ENCODE results near the gene SUGCT. TPM values are rescaled to one million over a fixed set of nuclear protein-coding genes. Genes with fewer than 3 reads are reported as not detected.

The SUGCT gene
- total and polyA plus RNA-seq, 4 donors: 2.4 to 5.3 (median 3.3) TPM

GRCh38 chr7:40544871-40545303 lies 410.1 kb downstream of the SUGCT start:
- H3K9me3 ChIP-seq (ENCODE audit: control insufficient read depth, insufficient read depth, low read length): no peaks in the 10 kb centered on the region
- no CpG with 5 or more reads among the region's 1 CpG for WGBS (ENCODE audit: insufficient coverage)
- no peaks in the 10 kb centered on the region for H3K27me3 ChIP-seq (ENCODE audit: control insufficient read depth, insufficient read depth, low read length)
- no peak for DNase-seq (ENCODE audit: low read depth in 4 of 6, low spot score in 6 of 6)
- no peaks in the 10 kb centered on the region for H3K36me3 ChIP-seq (ENCODE audit: control insufficient read depth, insufficient read depth, low read length)
- no peak overlapping the region for H3K27ac ChIP-seq (ENCODE audit: low read depth, low read length)
- H3K4me1 ChIP-seq (ENCODE audit: control insufficient read depth, insufficient read depth, low read length): no peaks in the 10 kb centered on the region
- H3K4me3 ChIP-seq (ENCODE audit: low read depth, low read length): no peak overlapping the region

- H3K9me3 ChIP-seq (ENCODE audit: control insufficient read depth, insufficient read depth, low read length): no peaks in the 10 kb centered on the region
- no peak overlapping the region for H3K4me3 ChIP-seq (ENCODE audit: low read depth, low read length)
- no peak overlapping the region for H3K27ac ChIP-seq (ENCODE audit: low read depth, low read length)
- no peaks in the 10 kb centered on the region for H3K36me3 ChIP-seq (ENCODE audit: control insufficient read depth, insufficient read depth, low read length)
- DNase-seq (ENCODE audit: low read depth in 4 of 6, low spot score in 6 of 6): no peak
- no peaks in the 10 kb centered on the region for H3K27me3 ChIP-seq (ENCODE audit: control insufficient read depth, insufficient read depth, low read length)
- H3K4me1 ChIP-seq (ENCODE audit: control insufficient read depth, insufficient read depth, low read length): no peaks in the 10 kb centered on the region
Observed at GRCh38 chr7:40545739-40546138, 410.9 kb downstream of the SUGCT start.

DNA sequence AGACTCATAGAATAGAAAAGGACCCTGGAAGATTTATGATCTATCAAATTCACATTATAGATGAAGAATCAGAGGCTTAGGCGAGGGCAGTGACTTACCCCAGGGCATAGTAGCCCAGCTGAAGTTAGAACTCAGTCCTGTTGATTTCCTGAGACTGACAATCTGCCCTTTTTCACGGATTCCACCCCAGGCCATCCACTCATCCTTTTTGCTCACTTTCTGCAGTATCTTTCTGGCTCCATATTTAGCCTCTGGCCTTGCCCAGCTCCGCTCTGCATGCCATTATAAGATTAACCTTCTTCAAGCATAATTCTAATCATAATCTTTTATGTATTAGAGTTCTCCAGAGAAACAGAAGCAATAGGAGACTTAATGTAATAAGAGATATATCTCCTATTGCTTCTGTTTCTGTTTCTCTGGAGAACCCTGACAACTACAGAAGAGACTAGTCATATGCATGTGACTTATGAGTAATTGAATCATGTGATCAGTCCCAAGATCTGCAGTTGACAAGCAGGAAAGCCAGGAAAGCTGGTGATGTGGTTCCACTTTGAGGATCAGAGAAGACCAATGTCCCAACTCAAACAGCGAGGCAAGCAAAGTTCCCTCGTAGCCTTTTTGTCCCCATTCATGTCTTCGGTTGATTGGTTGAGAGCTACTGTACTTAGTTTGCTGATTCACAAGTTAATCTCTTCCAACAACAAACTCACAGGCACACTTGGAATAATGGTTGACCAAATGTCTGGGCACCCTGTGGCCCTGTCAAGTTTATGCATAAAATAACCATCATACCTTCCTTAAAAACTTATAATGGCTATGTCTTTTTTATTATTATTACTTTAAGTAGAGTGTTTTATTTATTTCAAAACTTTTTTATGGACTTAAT lies 412.1 kb downstream of the SUGCT start:
- Histone ChIP-seq H3K27me3 (ENCODE audit: control insufficient read depth, insufficient read depth, low read length) (no peaks in the 10 kb centered on the region), H3K4me1 (ENCODE audit: control insufficient read depth, insufficient read depth, low read length) (no peaks in the 10 kb centered on the region), H3K36me3 (ENCODE audit: control insufficient read depth, insufficient read depth, low read length) (no peaks in the 10 kb centered on the region), H3K4me3 (ENCODE audit: low read depth, low read length) (no peak overlapping the region), H3K27ac (ENCODE audit: low read depth, low read length) (no peak overlapping the region), H3K9me3 (ENCODE audit: control insufficient read depth, insufficient read depth, low read length) (no peaks in the 10 kb centered on the region)
- WGBS (ENCODE audit: insufficient coverage): 94% methylated on average over 2 of the region's 6 CpGs
- DNase-seq (ENCODE audit: low read depth in 4 of 6, low spot score in 6 of 6): no peak

GRCh38 chr7:40549372-40550039 lies 414.7 kb downstream of the SUGCT start:
- no peaks in the 10 kb centered on the region for H3K9me3 ChIP-seq (ENCODE audit: control insufficient read depth, insufficient read depth, low read length)
- H3K4me1 ChIP-seq (ENCODE audit: control insufficient read depth, insufficient read depth, low read length): no peaks in the 10 kb centered on the region
- H3K36me3 ChIP-seq (ENCODE audit: control insufficient read depth, insufficient read depth, low read length): no peaks in the 10 kb centered on the region
- H3K27me3 ChIP-seq (ENCODE audit: control insufficient read depth, insufficient read depth, low read length): no peaks in the 10 kb centered on the region
- 91% methylated on average over 2 of the region's 2 CpGs for WGBS (ENCODE audit: insufficient coverage)
- no peak overlapping the region for H3K27ac ChIP-seq (ENCODE audit: low read depth, low read length)
- DNase-seq (ENCODE audit: low read depth in 4 of 6, low spot score in 6 of 6): no peak
- H3K4me3 ChIP-seq (ENCODE audit: low read depth, low read length): no peak overlapping the region

DNA sequence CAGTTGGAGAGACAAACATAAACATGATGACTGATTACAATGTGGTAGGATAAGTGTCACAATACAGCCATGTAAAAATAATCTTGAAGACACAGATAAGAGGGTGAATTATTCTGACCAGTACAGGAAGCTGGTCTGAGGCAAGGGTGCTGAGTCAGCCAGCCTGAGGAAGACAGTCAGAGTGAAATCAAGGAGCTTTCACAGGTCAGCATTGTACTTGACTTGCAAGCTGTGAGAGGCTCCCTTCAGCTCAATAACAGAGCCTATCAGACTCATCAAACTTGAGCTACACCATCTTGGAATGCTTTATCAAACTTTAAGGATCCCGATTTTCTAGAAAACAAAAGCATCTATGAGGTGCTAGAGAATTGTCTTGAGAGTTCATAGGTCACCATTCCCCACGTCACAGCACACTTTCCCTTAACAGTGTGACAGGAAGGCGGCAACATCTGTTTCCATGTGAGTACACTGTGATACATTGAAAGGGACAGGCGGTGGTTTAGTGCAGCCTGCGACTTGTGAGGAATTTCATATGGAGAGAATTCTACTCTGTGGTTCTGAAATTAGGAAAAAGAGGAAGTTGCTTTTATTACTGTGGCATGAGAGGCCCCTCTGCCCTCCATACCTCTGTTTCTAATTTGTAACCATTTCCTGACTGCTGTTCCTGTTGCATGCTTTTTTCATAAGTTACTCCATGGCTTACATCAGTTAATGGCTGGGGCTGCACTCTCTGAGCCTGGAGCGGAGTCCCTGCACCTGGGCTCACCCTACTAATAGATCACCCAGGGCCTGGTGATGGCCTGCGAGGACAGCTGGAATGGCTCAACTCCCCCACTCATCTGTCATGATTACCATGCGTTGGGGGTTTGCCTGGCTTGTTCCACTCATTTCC lies 417.1 kb downstream of the SUGCT start:
- Histone ChIP-seq H3K27me3 (ENCODE audit: control insufficient read depth, insufficient read depth, low read length) (no peaks in the 10 kb centered on the region), H3K27ac (ENCODE audit: low read depth, low read length) (no peak overlapping the region), H3K4me3 (ENCODE audit: low read depth, low read length) (no peak overlapping the region), H3K4me1 (ENCODE audit: control insufficient read depth, insufficient read depth, low read length) (no peaks in the 10 kb centered on the region), H3K9me3 (ENCODE audit: control insufficient read depth, insufficient read depth, low read length) (no peaks in the 10 kb centered on the region), H3K36me3 (ENCODE audit: control insufficient read depth, insufficient read depth, low read length) (no peaks in the 10 kb centered on the region)
- DNase-seq (ENCODE audit: low read depth in 4 of 6, low spot score in 6 of 6): no peak
- WGBS (ENCODE audit: insufficient coverage): 84% methylated on average over 4 of the region's 8 CpGs

DNA sequence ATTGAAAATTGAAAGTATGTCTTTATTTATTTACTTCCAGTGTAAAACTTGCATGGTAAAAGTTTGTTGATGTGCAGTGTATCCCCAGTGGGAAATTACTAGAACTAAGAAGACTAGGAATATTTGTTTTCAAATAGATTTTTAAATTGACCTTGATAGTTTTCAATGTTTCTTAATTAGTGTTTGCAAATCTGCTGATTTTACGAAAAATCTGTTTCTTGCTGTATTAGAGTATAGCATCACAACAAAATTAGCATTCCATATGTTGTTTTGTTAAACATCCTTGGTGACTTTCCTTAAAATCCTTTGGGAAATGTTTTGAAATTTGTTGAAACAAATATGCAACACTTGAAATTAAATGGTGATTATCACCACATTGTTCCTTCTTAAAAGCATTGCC lies 425.9 kb downstream of the SUGCT start:
- H3K9me3 ChIP-seq (ENCODE audit: control insufficient read depth, insufficient read depth, low read length): no peaks in the 10 kb centered on the region
- no peaks in the 10 kb centered on the region for H3K4me1 ChIP-seq (ENCODE audit: control insufficient read depth, insufficient read depth, low read length)
- no peak for DNase-seq (ENCODE audit: low read depth in 4 of 6, low spot score in 6 of 6)
- H3K27ac ChIP-seq (ENCODE audit: low read depth, low read length): no peak overlapping the region
- H3K4me3 ChIP-seq (ENCODE audit: low read depth, low read length): no peak overlapping the region
- no peaks in the 10 kb centered on the region for H3K27me3 ChIP-seq (ENCODE audit: control insufficient read depth, insufficient read depth, low read length)
- H3K36me3 ChIP-seq (ENCODE audit: control insufficient read depth, insufficient read depth, low read length): no peaks in the 10 kb centered on the region
- no CpG with 5 or more reads among the region's 1 CpG for WGBS (ENCODE audit: insufficient coverage)

DNA sequence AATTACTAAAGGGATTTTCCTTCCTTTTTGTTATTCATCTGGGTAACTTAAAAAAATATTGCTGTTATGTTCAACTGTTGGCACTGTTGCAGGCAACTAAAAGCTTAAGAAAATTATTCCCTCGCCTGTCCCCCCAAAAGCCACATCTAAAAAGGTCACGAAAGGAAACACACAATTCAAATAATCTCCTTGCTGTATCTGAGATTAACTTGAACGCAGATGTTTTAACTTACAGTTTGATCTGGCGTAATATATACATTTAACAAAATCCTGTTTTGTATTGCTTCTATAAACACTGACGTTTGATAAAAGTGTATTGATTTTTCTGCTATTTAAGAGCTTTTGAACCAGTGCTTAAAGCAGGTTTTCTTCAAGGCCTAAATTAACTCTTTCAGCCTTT lies 432.1 kb downstream of the SUGCT start:
- Histone ChIP-seq H3K9me3 (ENCODE audit: control insufficient read depth, insufficient read depth, low read length) (no peaks in the 10 kb centered on the region), H3K4me1 (ENCODE audit: control insufficient read depth, insufficient read depth, low read length) (no peaks in the 10 kb centered on the region), H3K36me3 (ENCODE audit: control insufficient read depth, insufficient read depth, low read length) (no peaks in the 10 kb centered on the region), H3K27me3 (ENCODE audit: control insufficient read depth, insufficient read depth, low read length) (no peaks in the 10 kb centered on the region), H3K27ac (ENCODE audit: low read depth, low read length) (no peak overlapping the region), H3K4me3 (ENCODE audit: low read depth, low read length) (no peak overlapping the region)
- no peak for DNase-seq (ENCODE audit: low read depth in 4 of 6, low spot score in 6 of 6)
- 100% methylated on average over 1 of the region's 5 CpGs for WGBS (ENCODE audit: insufficient coverage)

GRCh38 chr7:40569326-40569725 lies 434.5 kb downstream of the SUGCT start:
- DNase-seq (ENCODE audit: low read depth in 4 of 6, low spot score in 6 of 6): no peak
- Histone ChIP-seq H3K36me3 (ENCODE audit: control insufficient read depth, insufficient read depth, low read length) (no peaks in the 10 kb centered on the region), H3K4me1 (ENCODE audit: control insufficient read depth, insufficient read depth, low read length) (no peaks in the 10 kb centered on the region), H3K27me3 (ENCODE audit: control insufficient read depth, insufficient read depth, low read length) (no peaks in the 10 kb centered on the region), H3K4me3 (ENCODE audit: low read depth, low read length) (no peak overlapping the region), H3K9me3 (ENCODE audit: control insufficient read depth, insufficient read depth, low read length) (no peaks in the 10 kb centered on the region), H3K27ac (ENCODE audit: low read depth, low read length) (no peak overlapping the region)
- WGBS (ENCODE audit: insufficient coverage): 86% methylated on average over 2 of the region's 3 CpGs

DNA sequence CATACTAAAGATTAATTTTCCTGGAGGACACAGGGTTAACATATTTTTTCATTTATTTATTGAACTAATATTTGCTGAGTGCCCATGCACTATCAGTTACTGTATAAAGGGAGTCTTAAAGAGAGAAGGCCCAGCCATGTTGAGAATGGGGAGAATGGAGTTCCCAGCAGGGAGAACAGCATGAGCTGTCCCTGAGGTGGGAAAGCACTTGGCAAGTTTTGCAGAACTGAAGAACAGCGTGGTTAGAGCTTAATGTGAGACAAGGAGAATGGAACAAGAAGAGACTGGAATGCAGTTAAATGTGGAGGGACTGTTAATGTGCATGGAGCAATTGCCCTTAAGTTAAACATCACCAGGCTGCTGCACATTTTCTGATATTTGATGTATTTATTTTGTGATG lies 435.4 kb downstream of the SUGCT start:
- no peak overlapping the region for H3K27ac ChIP-seq (ENCODE audit: low read depth, low read length)

More for the DNA sequence above, 435.4 kb downstream of the SUGCT start:
- Histone ChIP-seq H3K36me3 (ENCODE audit: control insufficient read depth, insufficient read depth, low read length) (no peaks in the 10 kb centered on the region), H3K9me3 (ENCODE audit: control insufficient read depth, insufficient read depth, low read length) (no peaks in the 10 kb centered on the region), H3K27me3 (ENCODE audit: control insufficient read depth, insufficient read depth, low read length) (no peaks in the 10 kb centered on the region), H3K4me3 (ENCODE audit: low read depth, low read length) (no peak overlapping the region), H3K4me1 (ENCODE audit: control insufficient read depth, insufficient read depth, low read length) (no peaks in the 10 kb centered on the region)
- DNase-seq (ENCODE audit: low read depth in 4 of 6, low spot score in 6 of 6): peak in 2 of 6 donors; percentile 28 to 33
- 0% methylated on average over 1 of the region's 1 CpG for WGBS (ENCODE audit: insufficient coverage)

All from spinal cord (tissue), 10 donors.